Activated CD4-positive, alpha-beta T cell treated with anti-CD3 and anti-CD28 coated beads, Interleukin-10, Interleukin-2, amounts not matched to agents 100 ng/mL and 50 ng/mL, durations not matched to agents 16 hours and 8 hours (primary cell): ENCODE measurements around the gene GTF2H3.
"Not testable (repeated sequence)": the region's sequence is repeated elsewhere in the genome, so short reads cannot be mapped to it uniquely, and the experiment has no call there.

Experiments used
- DNase-seq: peaks from one replicate; pipeline ENCODE4 v3.0.0-alpha.2; 2020

The GTF2H3 gene

GRCh38 chr12:123633379-123634141 is at the start of gene GTF2H3, which contains the start of gene EIF2B1:
Gene GTF2H3 (plus strand): TSS chr12:123633829. CDS start chr12:123633860, 31 bp downstream.
Gene EIF2B1 (minus strand): TSS chr12:123633686. CDS start chr12:123633557, 129 bp downstream.
- DNase-seq = peak; percentile 98

DNA sequence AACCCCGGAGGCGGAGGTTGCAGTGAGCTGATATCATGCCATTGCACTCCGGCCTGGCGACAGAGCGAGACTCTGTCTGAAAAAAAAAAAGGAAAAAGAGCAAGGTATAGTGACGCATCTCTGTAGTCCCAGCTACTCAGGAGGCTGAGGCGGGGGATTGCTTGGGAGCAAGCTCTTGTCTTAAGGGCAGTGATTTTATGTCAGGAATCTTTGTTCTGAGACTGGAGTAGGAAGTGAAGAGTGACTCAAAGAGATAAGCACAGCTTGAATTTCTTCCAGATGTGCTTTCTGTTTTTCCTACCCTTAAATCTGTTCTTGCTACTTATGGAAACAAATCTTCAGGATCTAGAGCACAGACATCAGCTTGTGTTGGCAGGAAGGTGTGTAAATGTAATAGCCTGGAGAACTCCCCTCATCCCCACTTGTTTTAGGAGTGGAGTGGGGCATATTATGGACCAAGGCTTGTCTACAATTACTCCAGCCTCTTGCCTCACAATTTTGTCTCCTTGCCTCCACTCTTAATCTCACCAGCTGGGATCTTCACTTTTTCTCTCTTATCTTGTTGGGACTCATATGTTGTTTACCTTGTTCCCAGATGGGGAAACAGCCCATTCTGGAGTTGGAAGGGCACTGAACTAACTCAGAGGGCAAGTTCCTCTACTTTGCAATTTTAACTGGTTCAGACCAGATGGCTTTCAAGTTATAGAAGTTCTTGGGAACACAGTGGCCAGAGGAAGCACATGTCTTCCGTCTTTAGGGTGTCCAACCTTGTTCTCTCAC is 41.7 kb upstream of the GTF2H3 start:
- DNase-seq = no peak

DNA sequence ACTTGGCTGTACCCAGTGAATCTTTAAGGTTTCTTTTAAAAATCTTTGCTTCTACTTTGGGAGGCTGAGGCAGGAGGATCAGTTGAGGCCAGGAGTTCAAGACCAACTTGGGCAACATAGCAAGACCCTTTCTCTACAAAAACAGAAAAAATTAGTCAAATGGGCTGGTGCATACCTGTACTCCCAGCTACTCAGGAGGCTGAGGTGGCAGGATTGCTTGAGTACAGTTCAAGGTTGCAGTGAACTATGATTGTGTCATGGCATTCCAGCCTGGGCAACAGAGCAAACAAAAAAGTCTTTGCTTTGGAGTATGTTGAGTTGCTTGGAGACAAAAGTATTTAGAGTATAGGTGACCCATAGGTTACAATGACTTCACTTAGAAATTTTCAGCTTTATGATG is 37.9 kb upstream of the GTF2H3 start:
- DNase-seq = no peak

DNA sequence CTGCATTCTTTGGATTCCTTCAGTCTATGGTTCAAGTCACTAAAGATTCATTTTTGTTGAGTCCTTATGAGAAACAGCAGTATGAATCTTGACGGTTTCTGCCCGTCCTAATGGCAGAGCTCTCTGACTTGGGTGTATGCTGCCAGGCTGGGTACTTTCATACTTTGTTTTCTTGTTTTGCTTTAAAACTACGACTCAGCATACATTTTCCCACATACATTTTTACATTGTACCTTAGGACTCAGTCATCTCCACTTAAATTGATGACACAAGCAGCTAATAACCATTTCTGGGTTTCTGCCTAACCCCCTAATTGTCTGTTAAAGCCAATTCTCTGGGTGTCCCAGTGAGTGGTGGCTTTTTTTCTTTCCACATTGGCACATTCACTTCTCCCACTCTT is 36.5 kb upstream of the GTF2H3 start:
- no peak for DNase-seq

- no peak for DNase-seq
Observed at GRCh38 chr12:123598522-123598921, 35.1 kb upstream of the GTF2H3 start.

DNA sequence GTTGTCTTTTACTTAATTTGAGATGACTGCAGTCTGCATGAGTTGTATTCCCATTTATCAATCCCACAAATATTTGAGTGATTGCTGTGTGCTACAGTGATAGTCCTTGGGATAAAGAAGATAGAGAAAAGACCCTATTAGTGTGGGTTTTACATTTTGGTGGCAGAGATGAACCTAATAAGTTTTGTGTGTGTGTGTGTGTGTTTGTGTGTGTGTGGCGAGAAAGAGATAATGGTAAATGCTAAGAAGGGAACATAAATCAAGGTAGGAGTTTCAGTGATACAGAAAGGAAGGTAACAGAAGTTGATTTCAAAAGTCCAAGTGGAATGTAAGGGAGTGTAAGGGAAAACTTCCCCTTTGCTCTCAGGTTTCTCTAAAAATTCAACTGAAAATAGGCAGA is 34.3 kb upstream of the GTF2H3 start:
- DNase-seq = no peak

- no peak for DNase-seq
Observed at GRCh38 chr12:123599721-123600120, 33.9 kb upstream of the GTF2H3 start.

- DNase-seq = peak; percentile 89
Observed at GRCh38 chr12:123601602-123602489, 31.8 kb upstream of the GTF2H3 start, which contains the start of gene DDX55. Gene DDX55 (plus strand): TSS chr12:123602099. CDS start chr12:123602149, 50 bp downstream.

DNA sequence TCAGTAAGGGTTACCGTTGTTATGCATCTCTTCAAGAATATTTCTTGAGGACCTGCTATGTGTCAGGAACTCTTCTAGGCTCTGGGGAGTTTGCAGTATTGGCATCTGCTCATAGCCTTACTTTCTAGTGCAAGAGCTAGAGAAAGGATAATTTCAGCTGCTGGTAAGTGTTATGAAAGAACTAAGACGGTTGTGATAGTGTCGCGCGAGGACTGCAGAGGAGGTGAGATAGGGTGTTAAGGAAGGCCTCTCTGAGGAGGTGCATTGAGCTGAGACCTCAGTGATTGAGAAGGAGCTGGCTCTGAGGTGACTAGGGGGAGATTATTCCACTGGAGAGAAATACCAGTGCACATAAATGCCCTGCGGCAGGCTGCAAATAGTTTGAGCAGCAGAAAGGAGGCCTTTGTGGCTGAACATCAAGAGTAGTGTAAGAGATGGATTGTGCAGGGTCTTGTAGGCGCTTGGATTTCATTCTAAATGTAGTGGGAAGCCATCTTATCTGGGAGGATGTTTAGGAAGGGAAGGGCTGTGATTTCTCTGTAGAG is 30.9 kb upstream of the GTF2H3 start:
- peak; percentile 29 for DNase-seq

GRCh38 chr12:123603495-123603894 is 30.1 kb upstream of the GTF2H3 start:
- DNase-seq = not testable (repeated sequence)

DNA sequence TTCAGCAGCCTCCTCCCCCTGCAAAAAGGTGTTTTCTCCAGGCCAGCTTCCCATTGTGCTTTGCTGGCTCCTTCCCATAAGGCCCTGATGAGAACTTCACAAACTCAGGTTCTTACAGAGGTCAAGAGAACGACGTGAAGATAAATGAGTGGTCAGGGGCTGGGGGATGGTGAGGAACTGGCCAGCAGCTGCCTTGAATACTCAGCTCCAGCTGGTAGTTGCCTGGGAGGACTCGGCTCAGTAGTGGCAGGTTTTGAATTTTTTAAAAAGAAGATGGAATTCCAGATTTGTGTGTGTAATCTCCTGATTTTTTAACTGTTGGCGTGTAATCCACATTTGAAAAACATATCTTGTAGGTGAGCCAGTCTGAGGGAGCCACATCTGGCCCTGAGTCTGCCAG is 25.9 kb upstream of the GTF2H3 start:
- DNase-seq = no peak

DNA sequence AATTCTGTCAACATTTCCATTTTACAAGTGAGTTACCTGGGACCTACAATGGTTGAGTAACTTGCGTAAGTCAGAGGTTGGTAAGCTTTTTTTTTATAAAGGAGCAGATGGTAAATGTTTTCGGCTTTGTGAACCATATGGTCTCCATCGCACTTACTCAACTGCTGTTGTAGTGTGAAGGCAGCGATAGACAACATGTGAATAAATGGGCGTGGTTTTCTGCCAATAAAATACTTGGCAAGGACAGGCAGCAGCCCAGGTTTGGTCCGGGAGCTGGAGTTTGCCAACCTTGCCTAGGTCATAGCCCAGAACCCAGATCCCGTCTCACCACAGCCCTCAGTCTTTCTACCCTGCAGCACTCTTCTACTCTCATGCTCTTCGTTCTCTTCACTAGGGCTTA is 25.4 kb upstream of the GTF2H3 start:
- DNase-seq = no peak

- no peak for DNase-seq
Observed at GRCh38 chr12:123614110-123614509, 19.5 kb upstream of the GTF2H3 start.

DNA sequence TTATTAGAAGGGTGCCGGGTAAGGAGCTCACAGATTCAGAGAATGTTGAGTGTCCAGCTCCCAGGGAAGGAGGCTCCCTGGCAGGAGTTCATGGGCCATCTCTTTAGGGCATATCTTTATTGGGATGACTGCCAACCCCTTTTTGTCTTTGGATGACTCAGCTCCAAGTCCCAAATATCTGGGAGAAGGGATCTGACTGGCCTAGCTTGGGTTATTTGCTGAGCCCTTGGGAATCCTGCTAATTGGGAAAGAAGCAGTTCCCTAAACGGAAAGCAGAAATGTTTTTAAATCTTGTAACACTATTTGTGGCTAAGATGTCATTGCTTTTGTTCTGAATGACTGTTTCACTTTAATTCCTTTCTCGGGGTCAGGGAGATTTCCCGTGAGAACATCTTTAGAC is 19.1 kb upstream of the GTF2H3 start:
- no peak for DNase-seq

DNA sequence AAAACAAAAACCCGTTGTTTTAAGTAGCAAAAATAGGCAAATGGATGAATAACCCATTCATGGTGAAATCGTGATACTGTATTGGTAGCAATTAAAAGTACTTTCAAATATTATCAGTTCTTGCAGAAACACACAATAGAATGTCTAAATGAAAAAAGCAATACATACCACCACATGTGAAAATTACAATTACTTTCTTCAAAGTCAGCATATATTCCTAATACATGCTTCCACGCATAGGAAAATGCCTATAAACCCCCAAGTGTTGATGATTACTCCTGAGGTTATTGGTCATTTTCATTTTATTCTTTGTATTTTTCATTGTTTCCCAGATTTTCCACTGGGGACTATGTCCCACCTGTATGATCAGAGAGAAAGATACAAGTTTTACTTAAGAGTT is 16.5 kb upstream of the GTF2H3 start:
- DNase-seq = no peak

- DNase-seq = no peak
Observed at GRCh38 chr12:123617580-123617979, 16.0 kb upstream of the GTF2H3 start.

GRCh38 chr12:123621101-123621500 is 12.5 kb upstream of the GTF2H3 start:
- DNase-seq = no peak

- DNase-seq = peak; percentile 43
Observed at GRCh38 chr12:123621619-123622530, 11.8 kb upstream of the GTF2H3 start.

GRCh38 chr12:123634142-123634561 is 523 bp downstream of the GTF2H3 start:
- no peak for DNase-seq

DNA sequence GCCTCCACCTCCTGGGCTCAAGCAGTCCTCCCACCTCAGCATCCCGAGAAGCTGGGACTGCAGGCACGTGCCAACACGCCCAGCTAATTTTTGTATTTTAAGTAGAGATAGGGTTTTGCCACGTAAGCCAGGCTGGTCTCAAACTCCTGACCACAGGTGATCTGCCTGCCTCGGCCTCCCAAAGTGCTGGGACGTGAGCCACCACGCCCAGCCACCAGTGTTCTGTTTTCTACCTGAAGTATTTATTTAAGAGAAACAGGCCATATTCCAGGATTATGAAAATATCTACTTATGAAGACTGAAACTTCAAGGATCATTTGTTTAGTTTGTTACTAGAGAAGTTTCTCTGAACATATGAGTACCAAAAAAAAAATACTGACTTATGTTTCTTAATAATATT is 10.3 kb downstream of the GTF2H3 start:
- no peak for DNase-seq

DNA sequence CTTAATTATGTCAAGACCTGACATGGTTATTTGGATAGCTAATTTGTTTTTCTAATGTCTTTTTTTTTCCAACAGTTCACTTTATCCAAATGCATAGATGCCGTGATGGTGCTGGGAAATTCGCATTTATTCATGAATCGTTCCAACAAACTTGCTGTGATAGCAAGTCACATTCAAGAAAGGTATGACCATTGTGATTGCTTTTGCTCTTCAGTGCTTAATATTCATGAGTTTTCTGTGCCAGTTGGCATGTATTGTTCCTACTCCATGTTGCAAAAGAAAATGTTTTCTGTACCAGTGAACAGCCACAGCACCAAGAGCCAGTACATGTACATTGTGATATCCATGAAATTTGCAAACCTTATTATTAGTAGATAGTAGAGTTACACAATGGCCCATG is 11.8 kb downstream of the GTF2H3 start:
- no peak for DNase-seq

DNA sequence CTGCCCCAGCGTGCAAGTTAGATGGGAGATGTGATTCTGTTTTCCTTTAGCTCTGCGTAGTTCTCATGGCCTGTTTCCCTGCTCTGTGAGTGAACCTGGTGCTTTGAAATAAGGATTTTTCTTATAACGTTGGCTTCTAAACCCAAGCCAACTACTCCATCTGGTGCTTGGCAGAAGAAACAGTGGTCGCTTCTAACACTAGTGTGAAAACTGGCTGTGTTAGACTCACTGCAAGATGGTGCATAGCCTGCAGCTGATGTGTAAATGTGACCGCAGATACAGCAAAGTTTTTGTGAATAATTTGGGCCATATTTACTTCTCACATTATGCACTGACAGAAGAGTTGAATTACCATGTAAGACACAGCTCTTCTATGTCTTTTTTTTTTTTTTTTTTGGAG is 12.2 kb downstream of the GTF2H3 start:
- no peak for DNase-seq
